NCI-H146 treated with DMSO at 0.1 percent for 48 hours (cell line): ENCODE measurements around the gene PPP6R2.
"Not testable (repeated sequence)": the region's sequence is repeated elsewhere in the genome, so short reads cannot be mapped to it uniquely, and the experiment has no call there.

Experiments used
- DNase-seq: peaks from one replicate; lab custom pipeline; 2025; ENCODE audit not compliant: unreplicated experiment; lab: John Stamatoyannopoulos, UW

The PPP6R2 gene

GRCh38 chr22:50339945-50340879 is 2.9 kb upstream of the PPP6R2 start:
- DNase-seq = no peak

DNA sequence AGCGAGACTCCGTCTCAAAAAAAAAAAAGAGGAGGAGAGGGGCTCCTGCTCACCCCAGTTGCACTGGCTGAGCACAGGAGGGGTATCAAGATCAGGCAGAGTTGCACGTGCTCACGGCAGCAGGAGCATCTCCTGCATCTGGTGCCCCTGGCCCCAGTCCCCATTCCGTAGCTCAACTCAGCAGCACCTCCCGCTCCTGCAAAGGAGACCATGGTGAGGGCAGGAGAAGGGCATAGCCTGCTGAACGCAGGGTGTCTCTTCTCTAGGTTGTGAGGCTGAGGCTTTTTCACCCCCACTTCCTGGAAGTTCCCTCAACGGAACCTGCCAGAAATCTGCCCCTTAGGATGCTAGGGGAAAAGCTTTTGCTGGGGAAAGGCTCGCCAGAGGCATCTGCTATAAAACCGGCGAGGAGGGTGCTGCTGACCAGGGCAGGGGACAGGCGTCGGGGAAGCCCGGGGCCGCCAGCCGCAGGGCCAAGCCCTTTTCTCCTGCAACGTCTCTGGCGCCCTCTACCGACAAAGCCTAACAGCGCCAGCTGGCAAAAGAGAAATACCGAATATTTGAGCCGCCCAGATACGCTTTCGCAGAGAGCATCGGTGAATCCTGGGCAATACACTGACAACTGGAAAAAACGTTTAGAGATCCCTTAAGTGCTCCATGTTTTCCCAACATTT is 1.0 kb upstream of the PPP6R2 start:
- DNase-seq = peak; percentile 78

- no peak for DNase-seq
Observed at GRCh38 chr22:50343541-50343935, 411 bp downstream of the PPP6R2 start.

GRCh38 chr22:50346470-50346869 is 3.3 kb downstream of the PPP6R2 start:
- no peak for DNase-seq

DNA sequence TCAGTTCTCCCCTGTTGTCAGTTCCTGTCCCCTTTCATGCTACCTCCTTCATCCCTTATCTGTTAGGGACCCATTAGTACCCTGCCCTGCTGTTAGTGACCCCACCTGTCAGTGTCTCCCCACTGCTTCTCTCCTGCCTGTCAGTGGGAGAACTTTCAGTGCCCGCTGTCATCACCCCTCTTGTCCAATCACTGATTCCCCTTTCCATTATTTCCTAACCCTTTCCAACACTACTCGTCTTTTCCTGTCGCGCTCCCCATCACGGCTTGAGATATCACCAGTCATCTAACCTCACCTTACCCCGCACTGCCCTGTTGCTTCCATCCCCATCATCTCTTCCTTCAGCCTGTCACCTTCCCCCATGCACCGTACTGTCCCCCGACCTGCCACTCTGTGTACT is 4.0 kb downstream of the PPP6R2 start:
- no peak for DNase-seq

DNA sequence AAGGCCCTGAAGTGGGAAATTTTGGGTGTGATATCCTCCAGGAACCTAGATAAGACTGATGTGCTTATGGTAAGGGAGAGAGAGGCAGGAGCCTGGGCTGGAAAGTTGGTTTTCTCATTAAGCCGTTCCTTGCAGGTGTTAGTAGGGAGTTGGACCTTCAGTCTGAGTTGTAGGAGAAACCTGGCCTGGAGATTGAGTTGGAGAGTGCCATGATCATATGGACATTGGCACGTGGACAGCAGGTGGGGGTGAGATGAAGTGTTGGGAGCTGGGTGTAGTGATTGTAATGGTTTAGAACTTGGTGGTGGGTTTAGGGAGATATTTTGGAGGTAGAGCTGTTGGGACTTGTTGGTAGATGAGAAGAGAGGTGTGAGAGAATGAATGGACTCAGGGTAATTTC is 4.9 kb downstream of the PPP6R2 start:
- no peak for DNase-seq

GRCh38 chr22:50356186-50356585 is 13.1 kb downstream of the PPP6R2 start:
- DNase-seq = no peak

DNA sequence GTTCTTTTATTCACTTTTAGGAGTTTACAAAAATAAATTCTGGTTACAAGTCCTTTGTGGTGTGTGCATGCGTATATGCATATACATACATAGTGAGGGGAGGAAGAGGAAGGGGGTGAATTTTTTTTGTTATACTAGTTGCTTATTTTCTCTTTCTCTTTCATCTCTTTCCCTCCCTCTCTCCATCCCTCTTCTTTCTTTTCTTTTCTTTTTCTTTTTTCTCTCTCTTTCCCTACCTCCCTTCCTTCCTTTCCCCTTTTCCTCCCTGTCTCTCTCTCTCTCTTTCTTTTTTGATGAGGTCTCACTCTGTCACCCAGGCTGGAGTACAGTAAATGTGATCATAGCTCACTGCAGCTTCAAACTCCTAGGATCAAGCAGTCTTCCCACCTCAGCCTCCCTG is 14.1 kb downstream of the PPP6R2 start:
- DNase-seq = no peak

DNA sequence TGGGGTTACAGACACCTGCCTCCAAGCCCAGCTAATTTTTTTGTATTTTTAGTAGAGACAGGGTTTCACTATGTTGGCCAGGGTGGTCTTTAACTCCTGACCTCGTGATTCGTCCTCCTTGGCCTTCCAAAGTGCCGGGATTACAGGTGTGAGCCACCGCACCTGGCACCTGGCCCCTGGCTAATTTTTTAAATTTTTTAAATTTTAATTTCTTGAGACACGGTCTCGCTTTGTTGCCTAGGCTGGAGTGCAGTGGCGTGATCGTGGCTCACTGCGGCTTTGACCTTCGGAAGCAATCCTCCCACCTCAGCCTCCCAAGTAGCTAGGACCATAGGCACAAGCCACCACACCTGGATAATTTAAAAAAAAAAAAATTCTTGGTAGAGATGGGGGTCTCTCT is 14.6 kb downstream of the PPP6R2 start:
- no peak for DNase-seq

GRCh38 chr22:50360578-50360977 is 17.5 kb downstream of the PPP6R2 start:
- DNase-seq = no peak

DNA sequence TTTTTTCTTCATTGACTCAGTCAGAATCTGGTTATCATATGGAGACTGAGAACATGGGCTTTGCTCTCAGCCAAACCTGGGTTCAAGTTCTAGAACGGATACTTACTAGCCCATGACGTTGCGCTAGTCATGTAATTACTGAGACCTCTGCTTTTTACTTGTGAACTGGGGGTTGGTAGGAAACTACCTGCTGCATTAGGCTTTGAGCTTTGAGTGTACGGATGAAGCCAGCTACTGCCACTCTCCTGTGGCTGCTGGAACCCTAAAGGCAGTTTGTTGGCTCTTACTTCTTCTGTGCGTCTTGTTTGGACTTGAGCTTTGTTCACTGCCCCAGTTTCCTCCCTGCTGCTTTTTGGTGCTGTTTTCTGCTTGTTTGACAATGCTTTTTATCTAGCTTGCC is 18.1 kb downstream of the PPP6R2 start:
- no peak for DNase-seq

DNA sequence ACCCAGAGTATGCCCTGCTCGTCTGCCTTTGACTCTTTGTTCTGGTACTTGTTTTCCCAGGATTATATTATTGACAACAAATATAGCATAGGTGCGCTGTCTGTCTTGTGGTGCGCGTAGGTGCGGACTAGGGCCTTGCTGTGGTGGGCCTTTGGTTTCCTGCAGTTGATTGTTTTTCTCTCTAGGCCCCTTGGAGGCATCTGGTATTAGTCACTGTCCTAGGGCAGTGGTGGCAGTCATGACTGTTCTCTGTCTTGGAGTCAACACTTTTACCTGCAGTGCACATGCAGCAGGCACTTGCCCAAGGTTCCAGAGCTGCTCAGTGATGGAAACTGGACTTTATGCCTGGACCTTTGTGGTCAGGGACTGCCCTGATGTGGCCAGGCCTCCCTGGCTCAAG is 18.6 kb downstream of the PPP6R2 start:
- DNase-seq = no peak

- DNase-seq = no peak
Observed at GRCh38 chr22:50363166-50363802, 20.2 kb downstream of the PPP6R2 start.

DNA sequence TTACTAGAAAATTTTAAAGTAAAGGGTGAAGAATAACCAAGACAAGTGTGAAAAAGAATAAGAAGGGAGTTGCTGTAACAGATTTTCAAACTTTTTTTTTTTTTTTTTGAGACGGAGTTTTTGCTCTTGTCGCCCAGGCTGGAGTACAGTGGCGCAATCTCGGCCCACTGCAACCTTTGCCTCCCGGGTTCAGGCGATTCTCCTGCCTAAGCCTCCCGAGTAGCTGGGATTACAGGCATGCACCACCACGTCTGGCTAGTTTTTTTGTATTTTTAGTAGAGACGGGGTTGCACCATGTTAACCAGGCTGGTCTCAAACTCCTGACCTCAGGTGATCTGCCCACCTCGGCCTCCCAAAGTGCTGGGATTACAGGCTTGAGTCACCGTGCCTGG is 20.7 kb downstream of the PPP6R2 start:
- not testable (repeated sequence) for DNase-seq

DNA sequence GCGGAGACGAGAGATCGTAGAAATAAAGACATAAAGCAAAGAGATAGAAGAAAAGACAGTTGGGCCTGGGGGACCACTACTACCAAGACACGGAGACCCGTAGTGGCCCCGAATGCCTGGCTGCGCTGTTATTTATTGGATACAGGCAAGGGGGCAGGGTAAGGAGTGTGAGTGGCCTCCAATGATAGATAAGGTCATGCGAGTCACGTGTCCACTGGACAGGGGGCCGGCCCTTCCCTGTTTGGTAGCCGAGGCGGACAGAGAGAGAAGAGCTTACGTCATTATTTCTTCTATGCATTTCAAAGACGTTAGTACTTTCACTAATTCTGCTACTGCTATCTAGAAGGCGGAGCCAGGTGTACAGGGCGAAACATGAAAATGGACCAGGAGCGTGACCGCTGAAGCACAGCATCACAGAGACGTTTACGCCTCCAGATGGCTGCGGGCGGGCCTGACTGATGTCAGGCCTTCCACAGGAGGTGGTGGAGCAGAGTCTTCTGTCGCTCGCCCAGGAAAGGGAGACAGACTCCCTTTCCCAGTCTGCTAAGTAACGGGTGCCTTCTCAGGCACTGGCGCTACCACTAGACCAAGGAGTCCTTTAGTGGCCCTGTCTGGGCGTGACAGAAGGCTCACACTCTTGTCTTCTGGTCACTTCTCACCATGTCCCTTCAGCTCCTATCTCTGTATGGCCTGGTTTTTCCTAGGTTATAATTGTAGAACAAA is 24.8 kb downstream of the PPP6R2 start:
- no peak for DNase-seq

- no peak for DNase-seq
Observed at GRCh38 chr22:50371101-50371648, 28.0 kb downstream of the PPP6R2 start.

GRCh38 chr22:50376085-50376651 is 33.0 kb downstream of the PPP6R2 start:
- DNase-seq = no peak

DNA sequence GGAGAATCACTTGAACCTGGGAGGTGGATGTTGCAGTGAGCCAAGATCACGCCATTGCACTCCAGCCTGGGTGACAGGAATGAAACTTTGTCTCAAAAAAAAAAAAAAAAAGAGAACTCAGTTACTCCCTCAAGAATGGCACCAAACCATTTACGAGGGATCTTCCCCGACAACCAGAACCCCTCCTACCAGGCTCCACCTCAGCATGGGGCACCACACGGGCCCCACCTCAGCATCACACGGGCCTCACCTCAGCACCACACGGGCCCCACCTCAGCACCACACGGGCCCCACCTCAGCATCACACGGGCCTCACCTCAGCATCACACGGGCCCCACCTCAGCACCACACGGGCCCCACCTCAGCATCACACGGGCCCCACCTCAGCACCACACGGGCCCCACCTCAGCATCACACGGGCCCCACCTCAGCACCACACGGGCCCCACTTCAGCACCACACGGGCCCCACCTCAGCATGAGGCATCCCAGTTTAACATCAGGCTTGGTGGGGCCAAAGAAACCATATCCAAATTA is 38.0 kb downstream of the PPP6R2 start:
- not testable (repeated sequence) for DNase-seq

GRCh38 chr22:50396751-50397370 is 53.7 kb downstream of the PPP6R2 start:
- no peak for DNase-seq
